Measurements from ENCODE around the gene TRAPPC2. TPM values are rescaled to one million over a fixed set of nuclear protein-coding genes. Genes with fewer than 3 reads are reported as not detected.
A peak's percentile ranks its signal among the peaks of the same experiment; 100 is the strongest.

The TRAPPC2 gene
- total and polyA plus RNA-seq, 8 donors, result 4.4 to 13.2 (median 8.9) TPM

DNA sequence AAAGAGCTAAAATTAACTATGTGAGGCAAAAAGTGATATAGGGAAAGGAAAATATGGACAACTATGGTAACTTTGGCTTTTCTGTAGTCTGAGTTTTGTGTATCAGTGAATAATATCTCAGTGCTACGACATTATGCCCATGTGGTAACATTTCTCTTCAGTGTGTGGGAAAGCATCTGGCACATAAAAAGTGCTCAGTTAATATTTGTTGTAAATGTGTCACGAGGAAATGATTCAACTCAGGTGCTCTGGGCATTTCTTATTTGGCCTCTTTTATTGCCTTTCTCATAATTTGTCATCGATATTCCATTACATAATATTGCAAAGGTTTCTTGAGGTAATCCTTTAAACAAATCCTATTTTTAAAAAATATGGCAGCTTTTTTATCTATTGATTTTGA is 17.7 kb upstream of the TRAPPC2 start:
- ATAC-seq (no peak), DNase-seq (no peak), FAIRE-seq (peak; percentile 61)
- 46 to 69% methylated on average over 3 of the region's 3 CpGs for WGBS, 2 donors
- no peaks in the 10 kb centered on the region for H3K9me3 ChIP-seq
- H3K27ac ChIP-seq, result no peak overlapping the region
- intact Hi-C loops (cut with DNase I), result no loop called here
- H3K4me3 ChIP-seq, result no peak overlapping the region
- TF ChIP-seq CTCF (IDR thresholded peaks at IDR 0.05), result no peak
- H3K27me3 ChIP-seq, result no peaks in the 10 kb centered on the region
- peaks cover 0 to 6% (median 2%) of the 10 kb centered on the region in 3 donors for H3K4me1 ChIP-seq
- H3K36me3 ChIP-seq, result peaks cover 0 to 17% (median 5%) of the 10 kb centered on the region in 3 donors

- Histone ChIP-seq H3K27ac (no peak overlapping the region), H3K27me3 (no peaks in the 10 kb centered on the region), H3K4me3 (no peak overlapping the region), H3K9me3 (no peaks in the 10 kb centered on the region), H3K36me3 (peaks cover 0 to 17% (median 0%) of the 10 kb centered on the region in 3 donors), H3K4me1 (peaks cover 0 to 6% (median 2%) of the 10 kb centered on the region in 3 donors)
- intact Hi-C loops (cut with DNase I), result no loop called here
- ATAC-seq (no peak), DNase-seq (no peak), FAIRE-seq (no peak)
- no peak for TF ChIP-seq CTCF (IDR thresholded peaks at IDR 0.05)
Measured at GRCh38 chrX:13750812-13751211, 16.4 kb upstream of the TRAPPC2 start.

GRCh38 chrX:13750204-13750603 is 15.8 kb upstream of the TRAPPC2 start:
- H3K27ac ChIP-seq, result no peak overlapping the region
- peak; percentile 96 for FAIRE-seq
- no peak overlapping the region for H3K4me3 ChIP-seq
- intact Hi-C loops (cut with DNase I), result no loop called here
- H3K9me3 ChIP-seq, result no peaks in the 10 kb centered on the region
- H3K4me1 ChIP-seq, result peaks cover 0 to 6% (median 2%) of the 10 kb centered on the region in 3 donors
- DNase-seq, result no peak
- peak; percentile 11 to 51 (median 42) for TF ChIP-seq CTCF (IDR thresholded peaks at IDR 0.05)
- peaks cover 0 to 20% (median 0%) of the 10 kb centered on the region in 3 donors for H3K36me3 ChIP-seq
- H3K27me3 ChIP-seq, result no peaks in the 10 kb centered on the region
- peak; percentile 55 to 84 (median 79) for ATAC-seq

- FAIRE-seq (no peak), DNase-seq (no peak), ATAC-seq (no peak)
- Histone ChIP-seq H3K27ac (no peak overlapping the region), H3K4me1 (peaks cover 0 to 6% (median 2%) of the 10 kb centered on the region in 3 donors), H3K36me3 (peaks cover 0 to 31% (median 0%) of the 10 kb centered on the region in 3 donors), H3K27me3 (no peaks in the 10 kb centered on the region), H3K4me3 (no peak overlapping the region), H3K9me3 (no peaks in the 10 kb centered on the region)
- 91% methylated on average over 3 of the region's 3 CpGs for WGBS, 2 donors
- intact Hi-C loops (cut with DNase I), result loop anchor here in 1 of 3 donors (10.0 kb wide), 1 partner anchor 94 kb away; the partner anchor contains the start of gene TCEANC
- no peak for TF ChIP-seq CTCF (IDR thresholded peaks at IDR 0.05)
Measured at GRCh38 chrX:13748486-13748885, 14.1 kb upstream of the TRAPPC2 start.

DNA sequence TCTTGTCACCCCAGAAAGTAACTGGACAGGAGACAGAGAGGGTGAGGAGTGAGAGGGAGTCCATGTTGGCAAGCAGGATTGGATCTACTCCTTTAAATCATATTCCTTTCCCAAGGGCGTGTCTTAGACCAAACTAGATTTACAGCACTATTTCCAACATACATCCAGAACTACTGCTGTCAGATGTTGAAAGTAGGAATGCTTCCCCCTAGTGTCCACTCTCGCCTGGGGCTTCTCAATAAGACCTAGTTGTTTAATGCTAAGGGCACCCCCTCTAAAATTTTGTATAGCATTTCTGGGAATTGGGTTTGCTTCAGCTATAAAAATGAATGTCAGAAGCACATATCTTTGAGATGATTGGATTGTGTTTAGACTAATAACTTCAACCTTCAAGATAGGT is 13.4 kb upstream of the TRAPPC2 start:
- Histone ChIP-seq H3K9me3 (no peaks in the 10 kb centered on the region), H3K36me3 (peaks cover 0 to 35% (median 0%) of the 10 kb centered on the region in 3 donors), H3K27me3 (no peaks in the 10 kb centered on the region), H3K4me3 (no peak overlapping the region), H3K27ac (no peak overlapping the region), H3K4me1 (peaks cover 0 to 6% (median 2%) of the 10 kb centered on the region in 3 donors)
- intact Hi-C loops (cut with DNase I), result loop anchor here in 1 of 3 donors (10.0 kb wide), 1 partner anchor 93 kb away; the partner anchor contains the start of gene TCEANC
- DNase-seq, result peak in 2 of 6 donors; percentile 13 to 27
- ATAC-seq, result peak; percentile 47 to 74 (median 68)
- TF ChIP-seq CTCF (IDR thresholded peaks at IDR 0.05), result peak in 3 of 4 donors; percentile 17 to 33 (median 20)
- 21 to 39% methylated on average over 2 of the region's 2 CpGs for WGBS, 2 donors
- FAIRE-seq, result no peak

Data from pancreas (tissue), 10 donors.